Caco-2 (cell line): ENCODE measurements around the gene DNAH7. TPM values are rescaled to one million over a fixed set of nuclear protein-coding genes. Genes with fewer than 3 reads are reported as not detected.

ENCODE experiments used
- BruUV-seq: library from RNA; stranded (reverse); fragments of 400-500 nt; replicated peaks from 2 replicates; lab custom pipeline; 2021; lab: Mats Ljungman, UMichigan
- CTCF ChIA-PET: fragments of 300-600 bp; sonication (Branson Sonifier 250); formaldehyde crosslinking; loops from one replicate; lab custom pipeline; 2022; ENCODE audit warnings: antibody characterized with exemption; lab: Charles Lee
- POLR2A ChIA-PET: fragments of 300-600 bp; sonication (Branson Sonifier 250); formaldehyde crosslinking; loops from one replicate; lab custom pipeline; 2022; ENCODE audit warnings: antibody characterized with exemption; lab: Charles Lee
- DNase-seq, 2 experiments: peaks; one replicate each; pipeline versions ENCODE4 v3.0.0 to v3.0.0-alpha.2; 2020 to 2022
- H3K27me3 ChIP-seq: replicated peaks from 2 replicates; pipeline ENCODE4 v1.6.0; 2011; ENCODE audit warnings: low read length; ENCODE audit not compliant: control insufficient read depth, insufficient read depth
- H3K36me3 ChIP-seq: 2 replicates; pipeline ENCODE4 v1.5.1; 2011; ENCODE audit warnings: low read length; ENCODE audit not compliant: control insufficient read depth, insufficient read depth
- H3K4me1 ChIP-seq: fragments of 250-450 bp; sonication (Bioruptor Pico); 2 replicates; pipeline ENCODE4 v1.5.1; 2020; ENCODE audit warnings: mild to moderate bottlenecking
- H3K4me3 ChIP-seq: 2 replicates; pipeline ENCODE4 v1.5.1; 2011; ENCODE audit warnings: low read depth, mild to moderate bottlenecking, control low read depth, low read length
- H3K9me3 ChIP-seq: fragments of 250-450 bp; sonication (Bioruptor Pico); 2 replicates; pipeline ENCODE4 v1.5.1; 2020; ENCODE audit warnings: mild to moderate bottlenecking, moderate library complexity
- H3K27ac Mint-ChIP-seq: one replicate; pipeline ENCODE4 v1.8.0; 2022; ENCODE audit warnings: mixed read lengths; ENCODE audit not compliant: unreplicated experiment
- H3K27me3 Mint-ChIP-seq: one replicate; pipeline ENCODE4 v1.8.0; 2022; ENCODE audit warnings: mixed read lengths; ENCODE audit not compliant: insufficient read depth, unreplicated experiment
- H3K36me3 Mint-ChIP-seq: one replicate; pipeline ENCODE4 v1.8.0; 2022; ENCODE audit warnings: mild to moderate bottlenecking, mixed read lengths; ENCODE audit not compliant: insufficient read depth, unreplicated experiment
- H3K4me1 Mint-ChIP-seq: one replicate; pipeline ENCODE4 v1.8.0; 2022; ENCODE audit warnings: low read depth, mixed read lengths; ENCODE audit not compliant: unreplicated experiment
- H3K4me3 Mint-ChIP-seq: one replicate; pipeline ENCODE4 v1.8.0; 2022; ENCODE audit warnings: mild to moderate bottlenecking, moderate library complexity, mixed read lengths; ENCODE audit not compliant: unreplicated experiment
- H3K9me3 Mint-ChIP-seq: one replicate; pipeline ENCODE4 v1.8.0; 2022; ENCODE audit warnings: mixed read lengths; ENCODE audit not compliant: unreplicated experiment
- CTCF ChIP-seq, 2 experiments: fragments of 200-600 bp in 1 of 2; IDR thresholded peaks; 1 replicate in 1 of 2; 2 replicates in 1 of 2; pipeline versions ENCODE4 v1.5.1 to v1.8.0; 2011 to 2022; ENCODE audit warnings: antibody characterized with exemption in 1 of 2, control low read depth in 1 of 2, inconsistent platforms in 1 of 2, low read depth in 1 of 2, low read length in 1 of 2, mild to moderate bottlenecking in 1 of 2, moderate library complexity in 1 of 2; ENCODE audit not compliant: insufficient read depth in 1 of 2, severe bottlenecking in 1 of 2, unreplicated experiment in 1 of 2
- intact Hi-C: fragments of 100-400 bp; cut with micrococcal nuclease; formaldehyde crosslinking; loops from one replicate; pipeline ENCODE4 v1.10.0; 2022; ENCODE audit not compliant: unreplicated experiment
- total RNA-seq: library from RNA; stranded (reverse); gene quantifications from 2 replicates; pipeline ENCODE4 v1.2.3, GENCODE V29; 2022

The DNAH7 gene
- total RNA-seq, 1 experiment from 2014 or later, result 0.16 TPM

DNA sequence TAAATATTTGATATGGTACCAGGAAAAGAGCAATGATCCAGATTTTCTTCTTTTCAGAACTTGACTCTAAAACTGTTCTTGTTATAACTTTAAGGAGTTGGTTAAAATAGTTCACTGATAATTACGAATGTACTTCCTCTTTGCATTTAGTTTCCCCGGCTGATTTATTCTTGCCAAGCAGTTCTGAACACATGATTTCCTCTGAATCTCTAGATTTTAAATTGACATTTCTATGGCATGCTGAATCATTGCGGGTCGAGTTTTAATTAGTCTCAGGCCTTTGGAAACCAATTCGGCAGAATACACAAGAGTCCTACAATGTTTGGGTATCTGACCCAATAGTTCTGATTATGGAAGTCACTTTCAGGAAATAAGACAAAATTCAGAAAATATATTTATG, 37.3 kb upstream of the DNAH7 start:
- DNase-seq, result no peak
- no peak overlapping the region for H3K4me3 ChIP-seq
- no peaks in the 10 kb centered on the region; the same call in 1 of the 2 replicates for H3K9me3 ChIP-seq
- H3K27me3 Mint-ChIP-seq, result peaks cover 2% of the 10 kb centered on the region
- TF ChIP-seq CTCF (IDR thresholded peaks at IDR 0.05; ENCODE audit: insufficient read depth in 1 of 2, low read depth in 1 of 2, low read length in 1 of 2, severe bottlenecking in 1 of 2, unreplicated experiment in 1 of 2), result no peak
- H3K36me3 Mint-ChIP-seq, result no peaks in the 10 kb centered on the region
- H3K27ac Mint-ChIP-seq, result no peak overlapping the region
- no peak overlapping the region for H3K4me3 Mint-ChIP-seq
- intact Hi-C loops, result no loop called here
- H3K27me3 ChIP-seq, result no peaks in the 10 kb centered on the region
- ChIA-PET CTCF (no interaction called here), POLR2A (no interaction called here)
- H3K9me3 Mint-ChIP-seq, result no peaks in the 10 kb centered on the region
- no peaks in the 10 kb centered on the region for H3K36me3 ChIP-seq
- BruUV-seq, result no TSS peak
- H3K4me1 Mint-ChIP-seq, result no peaks in the 10 kb centered on the region
- H3K4me1 ChIP-seq, result no peaks in the 10 kb centered on the region

DNA sequence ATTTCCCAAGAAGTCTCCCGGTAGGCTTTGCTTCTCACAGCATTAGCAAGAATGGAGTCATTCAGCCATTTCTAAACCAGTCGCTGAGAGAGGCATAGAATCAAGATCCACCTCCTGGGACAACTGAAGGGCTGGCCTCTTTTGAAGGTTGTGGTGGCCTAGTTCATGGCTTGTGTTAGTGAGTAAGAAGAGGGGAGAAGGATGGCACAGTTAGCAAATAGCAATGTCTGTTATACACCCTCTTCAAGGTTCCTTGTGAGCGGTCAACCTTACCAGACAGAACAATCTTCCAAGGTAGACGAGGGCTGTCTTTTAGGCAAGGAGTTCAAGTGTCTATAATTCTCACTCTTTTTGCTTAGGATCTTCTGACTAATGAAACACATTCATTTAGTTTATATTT, 35.4 kb upstream of the DNAH7 start:
- H3K4me3 ChIP-seq, result no peak overlapping the region
- H3K9me3 ChIP-seq, result no peaks in the 10 kb centered on the region; the same call in 1 of the 2 replicates
- no peaks in the 10 kb centered on the region for H3K36me3 Mint-ChIP-seq
- H3K9me3 Mint-ChIP-seq, result no peaks in the 10 kb centered on the region
- no peak overlapping the region for H3K4me3 Mint-ChIP-seq
- CTCF ChIA-PET, result no interaction called here
- no peaks in the 10 kb centered on the region for H3K27me3 ChIP-seq
- peaks cover 2% of the 10 kb centered on the region for H3K27me3 Mint-ChIP-seq
- intact Hi-C loops, result no loop called here
- BruUV-seq, result no TSS peak
- H3K4me1 Mint-ChIP-seq, result no peaks in the 10 kb centered on the region
- no peaks in the 10 kb centered on the region for H3K4me1 ChIP-seq
- DNase-seq, result no peak
- no peak for TF ChIP-seq CTCF (IDR thresholded peaks at IDR 0.05; ENCODE audit: insufficient read depth in 1 of 2, low read depth in 1 of 2, low read length in 1 of 2, severe bottlenecking in 1 of 2, unreplicated experiment in 1 of 2)
- H3K36me3 ChIP-seq, result no peaks in the 10 kb centered on the region
- H3K27ac Mint-ChIP-seq, result no peak overlapping the region
- POLR2A ChIA-PET, result no interaction called here

DNA sequence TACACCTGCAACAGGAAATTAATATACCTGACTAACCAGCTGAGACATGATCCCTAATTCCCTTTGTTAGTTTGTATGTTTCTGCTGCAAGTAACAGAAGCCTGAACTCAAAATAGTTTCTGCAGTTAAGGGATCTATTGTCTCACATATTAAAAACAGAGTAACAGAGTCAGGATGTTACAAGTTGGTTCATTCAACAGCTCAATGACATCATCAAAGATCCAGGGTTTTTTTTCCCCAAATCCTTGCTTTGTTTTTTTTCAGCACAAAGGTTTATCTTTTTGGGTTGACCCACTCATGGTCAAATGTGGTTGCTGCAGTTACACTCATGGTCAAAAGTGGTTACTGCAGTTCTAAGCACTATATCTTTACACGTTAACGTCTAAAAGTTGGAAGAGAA, 35.0 kb upstream of the DNAH7 start:
- DNase-seq, result no peak
- Histone ChIP-seq H3K36me3 (no peaks in the 10 kb centered on the region), H3K27me3 (no peaks in the 10 kb centered on the region), H3K9me3 (no peaks in the 10 kb centered on the region; the same call in 1 of the 2 replicates), H3K4me1 (no peaks in the 10 kb centered on the region), H3K4me3 (no peak overlapping the region)
- no peaks in the 10 kb centered on the region for H3K9me3 Mint-ChIP-seq
- intact Hi-C loops, result no loop called here
- no peaks in the 10 kb centered on the region for H3K4me1 Mint-ChIP-seq
- BruUV-seq, result no TSS peak
- peaks cover 2% of the 10 kb centered on the region for H3K27me3 Mint-ChIP-seq
- H3K27ac Mint-ChIP-seq, result no peak overlapping the region
- H3K4me3 Mint-ChIP-seq, result no peak overlapping the region
- CTCF ChIA-PET, result no interaction called here
- POLR2A ChIA-PET, result no interaction called here
- no peak for TF ChIP-seq CTCF (IDR thresholded peaks at IDR 0.05; ENCODE audit: insufficient read depth in 1 of 2, low read depth in 1 of 2, low read length in 1 of 2, severe bottlenecking in 1 of 2, unreplicated experiment in 1 of 2)
- H3K36me3 Mint-ChIP-seq, result no peaks in the 10 kb centered on the region
